ENCODE data around the gene SAMD7.

The SAMD7 gene

DNA sequence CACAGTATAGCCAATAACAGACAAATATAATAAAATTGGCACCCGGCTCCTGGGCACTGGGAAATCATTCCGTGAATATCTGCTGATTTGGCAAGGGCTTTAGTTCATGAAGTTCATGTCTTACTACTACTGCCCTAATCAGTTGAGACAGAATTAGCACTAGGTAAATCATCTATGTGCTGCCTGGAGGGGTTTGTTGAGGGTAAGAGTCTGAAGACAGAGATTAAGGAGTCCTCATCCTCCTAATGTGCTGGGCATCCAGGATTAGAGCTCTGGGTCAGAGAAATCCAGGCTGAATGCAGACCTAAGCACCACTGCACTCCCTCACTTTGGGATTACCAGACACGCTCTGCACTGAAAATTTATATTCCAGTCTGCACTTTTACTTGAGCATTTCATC lies 2.0 kb downstream of the SAMD7 start:
- TF ChIP-seq, protein P1, sequence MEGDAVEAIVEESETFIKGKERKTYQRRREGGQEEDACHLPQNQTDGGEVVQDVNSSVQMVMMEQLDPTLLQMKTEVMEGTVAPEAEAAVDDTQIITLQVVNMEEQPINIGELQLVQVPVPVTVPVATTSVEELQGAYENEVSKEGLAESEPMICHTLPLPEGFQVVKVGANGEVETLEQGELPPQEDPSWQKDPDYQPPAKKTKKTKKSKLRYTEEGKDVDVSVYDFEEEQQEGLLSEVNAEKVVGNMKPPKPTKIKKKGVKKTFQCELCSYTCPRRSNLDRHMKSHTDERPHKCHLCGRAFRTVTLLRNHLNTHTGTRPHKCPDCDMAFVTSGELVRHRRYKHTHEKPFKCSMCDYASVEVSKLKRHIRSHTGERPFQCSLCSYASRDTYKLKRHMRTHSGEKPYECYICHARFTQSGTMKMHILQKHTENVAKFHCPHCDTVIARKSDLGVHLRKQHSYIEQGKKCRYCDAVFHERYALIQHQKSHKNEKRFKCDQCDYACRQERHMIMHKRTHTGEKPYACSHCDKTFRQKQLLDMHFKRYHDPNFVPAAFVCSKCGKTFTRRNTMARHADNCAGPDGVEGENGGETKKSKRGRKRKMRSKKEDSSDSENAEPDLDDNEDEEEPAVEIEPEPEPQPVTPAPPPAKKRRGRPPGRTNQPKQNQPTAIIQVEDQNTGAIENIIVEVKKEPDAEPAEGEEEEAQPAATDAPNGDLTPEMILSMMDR (IDR thresholded peaks at IDR 0.05; ENCODE audit: unreplicated experiment in 3 of 3), result no peak
- H3K4me3 Mint-ChIP-seq, result no peak overlapping the region
- H3K36me3 Mint-ChIP-seq (ENCODE audit: low read depth), result no peaks in the 10 kb centered on the region
- H3K9me3 Mint-ChIP-seq, result no peaks in the 10 kb centered on the region
- no peaks in the 10 kb centered on the region for H3K4me1 Mint-ChIP-seq
- H3K27me3 Mint-ChIP-seq (ENCODE audit: low read depth), result peaks cover 8% of the 10 kb centered on the region
- H3K27ac Mint-ChIP-seq, result no peak overlapping the region

DNA sequence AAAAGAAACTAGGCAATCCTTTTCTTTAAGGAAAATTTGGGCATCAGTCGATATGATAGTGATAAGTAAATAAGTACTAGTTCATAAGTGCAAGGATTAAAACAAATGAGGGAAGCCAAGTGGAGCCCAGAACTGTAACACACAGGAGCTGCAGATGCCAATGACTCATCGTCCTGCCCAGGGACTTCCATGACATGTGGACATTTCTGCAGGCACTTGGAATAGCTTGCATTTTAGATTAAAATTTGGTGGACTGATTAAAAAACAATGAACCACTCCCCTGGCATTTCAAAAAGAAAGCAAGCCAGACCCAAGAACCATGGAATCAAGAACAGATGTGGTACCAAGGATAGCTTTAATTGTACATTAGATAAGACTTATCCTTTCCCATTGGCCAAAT lies 2.9 kb downstream of the SAMD7 start:
- TF ChIP-seq, protein P1 (IDR thresholded peaks at IDR 0.05; ENCODE audit: unreplicated experiment in 3 of 3), result no peak
- Mint-ChIP-seq H3K9me3 (no peaks in the 10 kb centered on the region), H3K4me1 (no peaks in the 10 kb centered on the region), H3K27me3 (ENCODE audit: low read depth) (peaks cover 8% of the 10 kb centered on the region), H3K4me3 (no peak overlapping the region), H3K27ac (no peak overlapping the region), H3K36me3 (ENCODE audit: low read depth) (no peaks in the 10 kb centered on the region)

DNA sequence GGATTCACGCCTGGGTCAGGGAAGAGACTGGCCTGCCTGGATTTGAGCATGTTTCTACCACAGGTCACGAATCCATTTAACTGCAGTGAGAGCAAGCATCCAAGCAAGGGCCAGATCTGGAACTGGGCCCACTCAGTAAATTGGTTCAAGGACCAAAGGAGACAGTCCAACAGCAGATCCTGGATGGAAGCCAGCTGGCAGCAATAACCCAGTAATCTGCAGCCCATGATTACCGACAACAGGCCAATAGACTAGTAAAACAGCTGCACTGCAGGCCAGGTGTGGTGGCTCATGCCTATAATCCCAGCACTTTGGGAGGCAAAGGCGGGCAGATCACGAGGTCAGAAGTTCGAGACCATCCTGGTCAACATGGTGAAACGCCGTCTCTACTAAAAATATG lies 11.8 kb downstream of the SAMD7 start:
- Mint-ChIP-seq H3K27me3 (ENCODE audit: low read depth) (no peaks in the 10 kb centered on the region), H3K4me3 (no peak overlapping the region), H3K27ac (peak overlapping the region; percentile 42 to 91 (median 85)), H3K9me3 (no peaks in the 10 kb centered on the region), H3K4me1 (peaks cover 14% of the 10 kb centered on the region), H3K36me3 (ENCODE audit: low read depth) (no peaks in the 10 kb centered on the region)
- TF ChIP-seq, protein P1 (IDR thresholded peaks at IDR 0.05; ENCODE audit: unreplicated experiment in 3 of 3), result no peak

DNA sequence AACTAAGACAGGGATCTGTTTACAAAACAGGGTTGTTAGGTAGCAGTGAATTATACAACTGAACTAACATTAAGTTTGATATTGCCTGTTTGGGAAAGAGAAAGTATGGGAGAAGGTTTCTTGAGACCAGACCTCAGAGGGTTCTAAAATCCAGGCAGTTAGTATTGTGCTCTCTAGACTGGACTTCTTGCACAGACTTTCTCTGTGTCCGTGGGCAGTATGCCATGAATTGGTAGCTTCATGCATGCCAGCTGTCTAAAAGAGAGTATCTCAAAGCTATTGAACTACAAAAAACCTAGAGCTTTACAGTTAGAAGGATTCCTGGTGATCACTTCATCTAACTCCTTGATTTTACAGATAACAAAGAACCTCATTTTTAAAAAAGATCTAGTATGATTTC lies 12.5 kb downstream of the SAMD7 start:
- Mint-ChIP-seq H3K4me1 (peaks cover 14% of the 10 kb centered on the region), H3K9me3 (no peaks in the 10 kb centered on the region), H3K36me3 (ENCODE audit: low read depth) (no peaks in the 10 kb centered on the region), H3K4me3 (no peak overlapping the region), H3K27ac (peak overlapping the region in 1 of 3 experiments; percentile 85), H3K27me3 (ENCODE audit: low read depth) (no peaks in the 10 kb centered on the region)
- TF ChIP-seq, protein P1 (IDR thresholded peaks at IDR 0.05; ENCODE audit: unreplicated experiment in 3 of 3), result no peak

DNA sequence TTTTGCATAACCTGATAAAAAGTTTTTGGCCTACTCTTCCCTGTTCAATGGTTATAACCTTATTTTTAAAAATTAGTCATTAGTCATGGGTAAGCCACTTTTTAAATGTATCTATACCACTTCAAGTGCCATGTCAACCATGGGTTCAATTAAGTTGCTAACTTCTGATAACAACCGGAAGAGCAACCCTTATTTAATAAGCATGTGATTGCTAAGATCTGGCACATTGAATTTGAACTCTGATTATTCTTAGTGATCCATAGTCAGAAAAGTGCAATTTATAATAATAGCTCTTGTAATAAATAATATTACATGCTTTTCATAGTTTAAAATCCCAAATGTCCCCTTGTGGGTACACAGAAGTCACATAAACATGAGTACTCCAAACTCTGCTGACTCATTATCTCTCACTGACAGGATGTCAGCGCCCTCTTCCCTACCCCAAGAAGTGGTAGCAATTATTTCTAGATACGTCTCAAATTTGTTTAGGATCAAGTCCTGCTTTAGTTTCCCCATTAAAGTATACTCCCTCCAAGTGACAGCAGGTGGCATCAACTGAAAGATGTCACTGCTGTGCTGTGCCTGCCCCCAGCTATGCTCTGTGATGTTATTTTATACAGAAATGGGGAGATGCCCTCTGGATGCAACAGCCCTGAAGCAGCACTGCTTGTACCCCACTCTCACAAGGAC lies 18.6 kb downstream of the SAMD7 start:
- no peak overlapping the region for H3K4me3 Mint-ChIP-seq
- no peaks in the 10 kb centered on the region for H3K9me3 Mint-ChIP-seq
- H3K36me3 Mint-ChIP-seq (ENCODE audit: low read depth), result no peaks in the 10 kb centered on the region
- H3K4me1 Mint-ChIP-seq, result no peaks in the 10 kb centered on the region
- H3K27me3 Mint-ChIP-seq (ENCODE audit: low read depth), result peaks cover 4% of the 10 kb centered on the region
- TF ChIP-seq, protein P1 (IDR thresholded peaks at IDR 0.05; ENCODE audit: unreplicated experiment in 3 of 3), result no peak
- no peak overlapping the region for H3K27ac Mint-ChIP-seq

DNA sequence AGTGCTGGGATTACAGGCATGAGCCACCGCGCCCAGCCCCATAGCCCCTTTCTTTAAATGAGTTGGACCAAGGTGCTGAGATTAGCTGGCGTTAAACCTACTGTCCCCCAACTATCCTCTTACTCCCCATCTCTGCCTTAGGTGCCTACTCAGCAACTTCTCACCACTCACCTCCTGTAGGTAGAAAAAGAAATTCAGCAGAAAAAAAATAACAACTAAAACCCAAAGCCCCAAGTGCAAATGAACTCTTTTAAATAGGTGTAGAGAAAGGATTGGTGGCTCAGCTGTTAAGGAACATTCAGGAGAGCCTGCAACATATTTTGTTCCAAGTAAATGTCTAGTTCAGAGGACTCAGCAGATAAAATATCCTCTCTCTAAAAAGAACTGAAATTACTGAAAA lies 19.5 kb downstream of the SAMD7 start:
- no peaks in the 10 kb centered on the region for H3K36me3 Mint-ChIP-seq (ENCODE audit: low read depth)
- TF ChIP-seq, protein P1 (IDR thresholded peaks at IDR 0.05; ENCODE audit: unreplicated experiment in 3 of 3), result no peak
- no peaks in the 10 kb centered on the region for H3K9me3 Mint-ChIP-seq
- H3K4me1 Mint-ChIP-seq, result no peaks in the 10 kb centered on the region
- H3K27me3 Mint-ChIP-seq (ENCODE audit: low read depth), result peaks cover 4% of the 10 kb centered on the region
- no peak overlapping the region for H3K27ac Mint-ChIP-seq
- H3K4me3 Mint-ChIP-seq, result no peak overlapping the region
